SK-N-SH treated with all-trans-retinoic acid at 6 μM for 48 hours (cell line): ENCODE results near the gene TTC7B.

Experiments used
- ATAC-seq: fragments of 200-7000 bp; cut with Tn5 transposase; 3 replicates; pipeline ENCODE4 v1.9.1; 2020; ENCODE audit warnings: mild to moderate bottlenecking, moderate library complexity
- ARNTL ChIP-seq: fragments of 450-650 bp; formaldehyde crosslinking; IDR thresholded peaks from 2 replicates; pipeline ENCODE4 v1.5.0; 2020; ENCODE audit warnings: low read depth, mild to moderate bottlenecking, moderate library complexity, borderline replicate concordance
- BACH2 ChIP-seq: fragments of 250-450 bp; sonication (Bioruptor Pico); IDR thresholded peaks from 2 replicates; pipeline ENCODE4 v1.9.0; 2021; ENCODE audit warnings: mild to moderate bottlenecking, borderline replicate concordance
- CSDC2 ChIP-seq: fragments of 250-450 bp; sonication (Bioruptor Pico); IDR thresholded peaks from 2 replicates; pipeline ENCODE4 v1.5.0; 2020; ENCODE audit warnings: mild to moderate bottlenecking, moderate library complexity
- CSRNP3 ChIP-seq: fragments of 250-450 bp; sonication (Bioruptor Pico); IDR thresholded peaks from 2 replicates; pipeline ENCODE4 v1.5.1; 2021; ENCODE audit warnings: mild to moderate bottlenecking, moderate library complexity
- ESRRG ChIP-seq: fragments of 250-450 bp; sonication (Bioruptor Pico); IDR thresholded peaks from 2 replicates; pipeline ENCODE4 v1.6.1; 2021; ENCODE audit warnings: mild to moderate bottlenecking
- GLIS3 ChIP-seq: fragments of 250-450 bp; sonication (Bioruptor Pico); IDR thresholded peaks from 2 replicates; pipeline ENCODE4 v1.5.0; 2020; ENCODE audit warnings: mild to moderate bottlenecking, moderate library complexity
- ISL1 ChIP-seq: fragments of 250-450 bp; sonication (Bioruptor Pico); IDR thresholded peaks from 2 replicates; pipeline ENCODE4 v2.1.2; 2022; ENCODE audit warnings: mild to moderate bottlenecking, moderate library complexity
- OSR1 ChIP-seq: fragments of 250-450 bp; sonication (Bioruptor Pico); IDR thresholded peaks from 2 replicates; pipeline ENCODE4 v1.8.0; 2022; ENCODE audit warnings: moderate library complexity, mild to moderate bottlenecking, inconsistent platforms
- PATZ1 ChIP-seq: fragments of 250-450 bp; sonication (Bioruptor Pico); IDR thresholded peaks from 2 replicates; pipeline ENCODE4 v1.8.0; 2020; ENCODE audit warnings: mild to moderate bottlenecking, moderate library complexity, borderline replicate concordance
- PPARA ChIP-seq: fragments of 250-450 bp; sonication (Bioruptor Pico); IDR thresholded peaks from 2 replicates; pipeline ENCODE4 v1.5.0; 2020; ENCODE audit warnings: mild to moderate bottlenecking, borderline replicate concordance
- RARB ChIP-seq: fragments of 250-450 bp; sonication (Bioruptor Pico); IDR thresholded peaks from 2 replicates; pipeline ENCODE4 v1.8.0; 2021; ENCODE audit warnings: mild to moderate bottlenecking, moderate library complexity
- SNAI2 ChIP-seq: fragments of 250-450 bp; sonication (Bioruptor Pico); IDR thresholded peaks from 2 replicates; pipeline ENCODE4 v1.5.0; 2020; ENCODE audit warnings: mild to moderate bottlenecking, moderate library complexity
- TCF4 ChIP-seq: fragments of 250-450 bp; sonication (Bioruptor Pico); IDR thresholded peaks from 2 replicates; pipeline ENCODE4 v1.8.0; 2021; ENCODE audit warnings: mild to moderate bottlenecking, moderate library complexity, borderline replicate concordance
- TOX ChIP-seq: fragments of 250-450 bp; sonication (Bioruptor Pico); IDR thresholded peaks from 2 replicates; pipeline ENCODE4 v1.8.0; 2021; ENCODE audit warnings: mild to moderate bottlenecking, moderate library complexity, borderline replicate concordance
- TSHZ2 ChIP-seq: fragments of 250-450 bp; sonication (Bioruptor Pico); IDR thresholded peaks from 2 replicates; pipeline ENCODE4 v1.5.0; 2020; ENCODE audit warnings: mild to moderate bottlenecking, moderate library complexity
- ZC3H10 ChIP-seq: fragments of 250-450 bp; sonication (Bioruptor Pico); IDR thresholded peaks from 2 replicates; pipeline ENCODE4 v1.5.1; 2021; ENCODE audit warnings: mild to moderate bottlenecking, moderate library complexity
- ZFP3 ChIP-seq: fragments of 250-450 bp; sonication (Bioruptor Pico); IDR thresholded peaks from 2 replicates; pipeline ENCODE4 v1.5.0; 2020; ENCODE audit warnings: mild to moderate bottlenecking, moderate library complexity
- ZFP30 ChIP-seq: fragments of 450-650 bp; formaldehyde crosslinking; IDR thresholded peaks from 2 replicates; pipeline ENCODE4 v1.5.0; 2022; ENCODE audit warnings: mild to moderate bottlenecking, moderate library complexity
- ZNF565 ChIP-seq: fragments of 450-650 bp; formaldehyde crosslinking; conservative IDR thresholded peaks from 2 replicates; pipeline ENCODE4 v1.5.0; 2020; ENCODE audit warnings: low read depth, mild to moderate bottlenecking, moderate library complexity
- ZNF70 ChIP-seq: fragments of 450-650 bp; formaldehyde crosslinking; IDR thresholded peaks from 2 replicates; pipeline ENCODE4 v1.5.0; 2020; ENCODE audit warnings: mild to moderate bottlenecking, moderate library complexity
- ZNF8 ChIP-seq: fragments of 450-650 bp; formaldehyde crosslinking; IDR thresholded peaks from 2 replicates; pipeline ENCODE4 v1.5.0; 2020; ENCODE audit warnings: mild to moderate bottlenecking, moderate library complexity
- TF ChIP-seq, protein P1 (sequence below): fragments of 250-450 bp; sonication (Bioruptor Pico); IDR thresholded peaks from 2 replicates; pipeline ENCODE4 v1.5.1; 2020; ENCODE audit warnings: low read depth, mild to moderate bottlenecking, moderate library complexity

The TTC7B gene

DNA sequence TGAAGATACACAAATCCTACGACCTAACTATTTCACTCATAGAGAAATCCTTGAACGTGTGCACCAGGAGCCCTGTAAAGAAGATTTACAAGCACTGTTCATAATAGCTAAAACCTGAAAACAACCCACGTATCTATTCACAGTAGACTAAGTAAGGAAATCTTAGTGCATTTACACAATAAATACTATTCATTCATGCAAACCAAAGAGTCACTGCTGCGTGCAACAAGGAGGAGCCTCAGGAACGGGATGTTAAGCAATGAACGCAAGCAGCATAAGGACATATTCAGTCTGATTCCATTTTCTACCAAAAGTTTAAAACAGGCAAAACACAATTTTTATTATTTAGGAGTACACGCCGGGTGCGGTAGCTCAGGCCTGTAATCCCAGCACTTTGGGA is 176.6 kb downstream of the TTC7B start:
- ATAC-seq, result no peak
- TF ChIP-seq, protein P1, sequence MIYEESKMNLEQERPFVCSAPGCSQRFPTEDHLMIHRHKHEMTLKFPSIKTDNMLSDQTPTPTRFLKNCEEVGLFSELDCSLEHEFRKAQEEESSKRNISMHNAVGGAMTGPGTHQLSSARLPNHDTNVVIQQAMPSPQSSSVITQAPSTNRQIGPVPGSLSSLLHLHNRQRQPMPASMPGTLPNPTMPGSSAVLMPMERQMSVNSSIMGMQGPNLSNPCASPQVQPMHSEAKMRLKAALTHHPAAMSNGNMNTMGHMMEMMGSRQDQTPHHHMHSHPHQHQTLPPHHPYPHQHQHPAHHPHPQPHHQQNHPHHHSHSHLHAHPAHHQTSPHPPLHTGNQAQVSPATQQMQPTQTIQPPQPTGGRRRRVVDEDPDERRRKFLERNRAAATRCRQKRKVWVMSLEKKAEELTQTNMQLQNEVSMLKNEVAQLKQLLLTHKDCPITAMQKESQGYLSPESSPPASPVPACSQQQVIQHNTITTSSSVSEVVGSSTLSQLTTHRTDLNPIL (CRISPR knock-in tag), result no peak
- no peak for TF ChIP-seq BACH2
- TF ChIP-seq ARNTL (CRISPR knock-in tag), result no peak
- TF ChIP-seq ZFP3 (CRISPR knock-in tag), result no peak
- no peak for TF ChIP-seq TOX (CRISPR knock-in tag)
- TF ChIP-seq ZFP30 (CRISPR knock-in tag), result no peak
- TF ChIP-seq PPARA (CRISPR knock-in tag), result no peak
- no peak for TF ChIP-seq ZNF565 (CRISPR knock-in tag)
- TF ChIP-seq RARB (CRISPR knock-in tag), result no peak
- TF ChIP-seq TSHZ2 (CRISPR knock-in tag), result no peak
- no peak for TF ChIP-seq CSRNP3 (CRISPR knock-in tag)
- TF ChIP-seq PATZ1 (CRISPR knock-in tag), result no peak
- no peak for TF ChIP-seq SNAI2 (CRISPR knock-in tag)
- no peak for TF ChIP-seq ZC3H10
- TF ChIP-seq TCF4, result no peak
- no peak for TF ChIP-seq ZNF8
- no peak for TF ChIP-seq OSR1 (CRISPR knock-in tag)
- no peak for TF ChIP-seq GLIS3 (CRISPR knock-in tag)
- no peak for TF ChIP-seq CSDC2 (CRISPR knock-in tag)
- TF ChIP-seq ZNF70, result no peak
- TF ChIP-seq, all 23 proteins: peak for 0

DNA sequence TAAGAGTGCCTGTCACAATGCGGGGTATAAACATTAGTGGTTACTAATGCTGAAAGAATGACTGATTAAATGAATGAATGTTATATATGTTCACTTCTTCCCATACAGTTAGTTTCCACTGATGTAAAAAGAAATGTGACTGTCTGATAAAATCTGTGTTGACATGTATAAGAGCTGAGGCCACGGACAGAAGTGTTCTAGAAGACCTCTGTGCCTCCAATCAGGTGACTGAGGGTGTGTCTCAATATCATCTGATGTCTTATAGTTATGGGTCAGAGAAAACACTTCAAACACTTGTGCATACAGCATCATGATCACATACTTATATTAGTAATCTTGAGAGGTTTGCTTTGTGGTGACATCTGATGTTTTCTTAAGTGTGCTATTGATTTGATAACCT is 183.4 kb downstream of the TTC7B start:
- ATAC-seq, result no peak
- no peak for TF ChIP-seq TOX (CRISPR knock-in tag)

GRCh38 chr14:90632451-90632850 is 183.8 kb downstream of the TTC7B start:
- no peak for ATAC-seq
- TF ChIP-seq TCF4 (no peak), PPARA (CRISPR knock-in tag) (no peak), GLIS3 (CRISPR knock-in tag) (no peak), CSRNP3 (CRISPR knock-in tag) (no peak), SNAI2 (CRISPR knock-in tag) (no peak), ZNF8 (no peak), RARB (CRISPR knock-in tag) (no peak), ZFP30 (CRISPR knock-in tag) (no peak), TSHZ2 (CRISPR knock-in tag) (no peak), BACH2 (no peak), ZFP3 (CRISPR knock-in tag) (no peak), ESRRG (CRISPR knock-in tag) (no peak), ZC3H10 (no peak), ZNF565 (CRISPR knock-in tag) (no peak), ZNF70 (no peak), OSR1 (CRISPR knock-in tag) (no peak), ISL1 (no peak)
- TF ChIP-seq, all 23 proteins: peak for 0
